ENCODE measurements around the gene DNAJC9. TPM values are rescaled to one million over a fixed set of nuclear protein-coding genes. Genes with fewer than 3 reads are reported as not detected.

The DNAJC9 gene
- total RNA-seq, 2 experiments from 2014 or later = 55.2 to 57.2 TPM

DNA sequence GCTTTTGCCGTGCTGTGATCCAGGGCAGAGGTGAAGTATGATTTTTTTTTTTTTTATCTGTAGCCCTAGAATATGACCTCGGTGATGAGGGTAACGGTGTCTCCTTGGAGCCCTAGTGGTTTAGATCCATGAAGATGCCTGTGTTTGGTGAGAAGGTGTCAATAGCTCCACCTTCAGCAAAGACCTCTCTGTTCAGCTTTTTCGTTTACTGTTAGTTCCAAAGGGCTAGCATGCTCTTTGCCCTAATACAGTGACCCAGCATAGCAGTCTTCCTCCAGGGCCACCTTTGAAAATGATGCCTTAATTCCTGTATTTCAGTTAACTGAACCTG lies 6.1 kb upstream of the DNAJC9 start:
- H3K36me3 Mint-ChIP-seq (ENCODE audit: low read depth) = peaks cover 30% of the 10 kb centered on the region
- intact Hi-C loops (cut with micrococcal nuclease) = loop anchor here (2.0 to 5.0 kb wide), 2 partner anchors 558 to 691 kb away; partner anchors contain the start of gene NDST2
- no peaks in the 10 kb centered on the region for H3K27me3 Mint-ChIP-seq (ENCODE audit: low read depth)
- peak; percentile 13 for DNase-seq
- H3K4me3 Mint-ChIP-seq = peak overlapping the region; percentile 98
- H3K27ac Mint-ChIP-seq = peak overlapping the region; percentile 94
- H3K9me3 Mint-ChIP-seq = no peaks in the 10 kb centered on the region
- CTCF ChIA-PET = interaction anchor here (1.8 kb wide), 2 partner anchors 10 to 161 kb away, joined by 4 to 6 read pairs; partner anchors contain the start of gene ANXA7
- H3K4me1 Mint-ChIP-seq (ENCODE audit: low read depth) = peaks cover 33% of the 10 kb centered on the region

DNA sequence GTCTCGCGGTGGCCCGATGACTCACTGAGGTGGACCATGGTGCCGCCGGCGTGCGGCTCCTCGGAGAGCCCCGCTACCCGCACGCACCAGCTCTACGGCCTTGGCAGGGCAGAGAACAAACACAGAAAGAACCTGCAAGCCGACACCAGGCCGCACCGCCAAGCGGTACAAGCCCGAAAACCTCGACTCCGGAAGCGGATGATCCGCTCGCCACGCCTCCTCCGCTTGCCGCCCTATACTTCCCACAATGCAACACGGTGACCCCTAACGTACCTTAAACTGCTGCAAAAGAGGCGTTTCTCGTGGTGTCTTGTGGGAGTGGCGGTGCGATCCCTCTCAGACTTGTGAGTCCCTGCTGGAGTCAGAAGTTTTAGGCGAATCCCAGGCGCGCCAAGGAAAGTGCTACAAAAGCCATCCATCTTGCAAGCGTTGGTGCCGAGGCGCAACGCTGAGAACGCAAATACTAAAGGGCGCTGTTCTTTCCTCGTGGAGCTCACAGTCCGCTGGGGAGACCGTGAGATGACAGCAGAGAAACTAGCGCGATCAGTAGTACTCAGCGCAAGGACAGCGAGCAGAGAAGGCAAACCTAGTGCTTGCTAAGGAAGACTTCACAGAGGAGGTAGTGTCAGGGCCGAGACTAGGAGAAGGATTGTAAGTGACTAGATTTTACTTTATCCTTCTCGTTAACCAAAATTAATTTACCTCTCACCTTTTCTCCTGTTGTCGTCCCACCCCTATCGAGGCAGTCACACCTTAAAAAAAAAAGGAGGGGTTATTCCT lies 5.6 kb upstream of the DNAJC9 start, which contains the start of gene MRPS16:
TSS of gene MRPS16 (minus strand) at position 200 of the 780 bp plus-strand sequence. CDS start at position 38, 162 bp downstream.
- Mint-ChIP-seq H3K4me1 (ENCODE audit: low read depth) (peaks cover 38% of the 10 kb centered on the region), H3K27me3 (ENCODE audit: low read depth) (no peaks in the 10 kb centered on the region), H3K9me3 (no peaks in the 10 kb centered on the region), H3K27ac (peak within 1 kb of the TSS; percentile 94), H3K36me3 (ENCODE audit: low read depth) (peaks cover 35% of the 10 kb centered on the region), H3K4me3 (peak within 1 kb of the TSS; percentile 98)
- peak; percentile 97 for DNase-seq
- intact Hi-C loops (cut with micrococcal nuclease) = loop anchor here (1.0 to 5.0 kb wide), 7 partner anchors 106 to 690 kb away; partner anchors contain the start of genes CFAP70, NDST2, PPP3CB and SEC24C
- CTCF ChIA-PET = interaction anchor here (0.6 to 1.8 kb wide), 5 partner anchors 11 to 1037 kb away, joined by 3 to 6 read pairs (median 3); partner anchors contain the start of genes ANAPC16 and ANXA7

DNA sequence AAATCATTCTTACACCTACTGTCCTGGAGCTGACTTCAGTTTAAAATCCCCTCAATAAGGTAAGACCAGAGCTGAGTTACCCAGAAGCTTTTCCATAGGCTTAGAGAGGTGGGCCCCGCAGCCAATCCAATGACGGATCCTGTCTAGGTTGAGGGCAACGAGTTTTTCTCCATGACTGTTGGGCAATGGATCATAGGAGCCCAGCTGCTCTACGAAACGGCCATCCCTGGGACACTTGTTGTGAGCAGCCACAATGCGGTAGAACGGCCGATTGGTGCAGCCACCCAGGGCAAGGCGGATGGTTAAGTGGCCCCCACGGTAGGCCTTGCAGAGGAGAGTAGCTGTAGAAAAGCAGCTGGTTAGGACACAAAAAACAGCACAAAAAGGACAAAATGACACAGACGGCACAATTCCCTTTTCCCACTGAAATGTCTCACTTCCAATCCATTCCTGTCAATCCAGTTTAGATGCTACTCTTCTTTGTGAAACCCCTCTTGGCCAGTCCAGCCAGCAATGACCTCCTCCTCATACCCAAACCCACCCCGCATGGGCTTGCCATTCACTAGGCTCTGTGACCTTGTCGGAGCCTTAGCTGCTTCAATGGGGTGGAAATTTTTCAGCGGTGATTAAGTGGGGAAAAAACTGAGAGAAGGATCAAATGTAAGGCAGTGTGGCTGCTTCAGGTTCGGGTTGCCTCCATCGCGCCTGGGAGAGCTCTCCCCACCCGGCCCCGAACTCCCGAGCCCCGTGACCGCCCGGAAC lies 4.8 kb upstream of the DNAJC9 start:
- H3K36me3 Mint-ChIP-seq (ENCODE audit: low read depth) = peaks cover 38% of the 10 kb centered on the region

DNA sequence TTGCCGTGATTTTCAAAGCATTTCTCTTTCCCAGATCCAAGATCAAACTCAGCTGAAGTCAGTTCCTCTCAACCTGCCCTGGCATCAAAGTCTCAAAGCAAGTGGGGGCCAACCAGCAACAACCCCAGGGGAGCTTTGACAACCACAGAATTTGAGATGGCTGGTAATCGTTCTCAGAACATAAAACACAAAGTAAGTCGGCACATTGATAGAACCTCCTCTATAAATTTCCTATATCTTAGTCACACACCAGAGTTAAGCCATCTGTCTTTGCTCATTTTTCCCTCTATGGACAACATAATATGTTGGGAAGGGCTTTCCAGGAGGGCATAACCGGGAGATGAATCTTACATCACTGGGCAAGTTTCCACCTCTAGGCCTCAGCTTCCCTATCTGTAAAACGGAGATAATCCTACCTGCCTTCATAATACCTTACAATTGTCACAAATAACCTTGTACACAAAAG lies 1.2 kb upstream of the DNAJC9 start:
- Mint-ChIP-seq H3K36me3 (ENCODE audit: low read depth) (peaks cover 72% of the 10 kb centered on the region), H3K4me1 (ENCODE audit: low read depth) (peaks cover 61% of the 10 kb centered on the region), H3K4me3 (peak overlapping the region; percentile 100), H3K27ac (peak overlapping the region; percentile 97), H3K27me3 (ENCODE audit: low read depth) (no peaks in the 10 kb centered on the region), H3K9me3 (no peaks in the 10 kb centered on the region)
- intact Hi-C loops (cut with micrococcal nuclease) = loop anchor here (5.0 kb wide), 2 partner anchors 629 to 1031 kb away; partner anchors contain the start of genes ANAPC16 and ASCC1
- CTCF ChIA-PET = no interaction called here
- DNase-seq = no peak

More for the DNA sequence above, 4.8 kb upstream of the DNAJC9 start:
- Mint-ChIP-seq H3K9me3 (no peaks in the 10 kb centered on the region), H3K4me3 (peak overlapping the region; percentile 98), H3K4me1 (ENCODE audit: low read depth) (peaks cover 42% of the 10 kb centered on the region), H3K27ac (peak overlapping the region; percentile 94), H3K27me3 (ENCODE audit: low read depth) (no peaks in the 10 kb centered on the region)
- DNase-seq = peak; percentile 17
- CTCF ChIA-PET = interaction anchor here (0.6 to 0.8 kb wide), 4 partner anchors 12 to 1036 kb away, joined by 3 read pairs; partner anchors contain the start of gene ANAPC16
- intact Hi-C loops (cut with micrococcal nuclease) = loop anchor here (1.0 to 5.0 kb wide), 7 partner anchors 106 to 690 kb away; partner anchors contain the start of genes CFAP70, NDST2, PPP3CB and SEC24C

DNA sequence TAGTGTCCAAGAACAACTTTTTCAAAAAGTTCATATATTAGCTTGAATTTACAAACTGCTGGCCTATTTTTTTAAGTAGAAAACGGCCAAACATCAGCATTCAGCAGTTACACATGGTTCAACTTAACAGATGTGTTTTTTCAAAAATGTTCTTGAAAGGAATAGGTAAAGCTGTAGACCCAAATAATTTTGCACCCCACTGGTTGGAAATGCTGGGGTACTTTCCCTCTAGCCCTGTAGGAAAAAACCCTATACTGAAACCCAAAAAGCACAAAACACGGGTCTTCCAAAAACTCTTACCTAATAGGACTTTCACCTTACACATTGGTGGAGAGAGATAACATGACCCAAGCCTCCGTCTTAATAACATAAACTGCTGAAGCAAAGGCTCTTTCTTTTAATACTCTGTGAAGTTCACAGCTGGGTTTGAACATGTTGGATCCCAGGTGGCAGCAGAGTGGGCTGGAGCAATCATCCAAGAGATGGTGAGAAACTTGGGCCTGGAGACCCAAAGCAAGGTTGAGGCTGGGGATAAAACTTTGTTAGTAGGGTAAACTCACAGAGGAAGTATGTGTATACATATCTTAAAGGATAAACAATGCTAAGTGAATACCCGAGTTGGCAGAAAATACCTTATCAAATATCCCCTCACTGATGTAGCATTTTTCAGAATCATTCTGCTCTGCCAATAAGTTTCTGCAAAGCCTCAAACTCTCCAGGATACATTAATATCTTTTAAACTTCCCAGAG lies 629 bp upstream of the DNAJC9 start:
- peaks cover 66% of the 10 kb centered on the region for H3K4me1 Mint-ChIP-seq (ENCODE audit: low read depth)
- no peak for DNase-seq
- no peaks in the 10 kb centered on the region for H3K27me3 Mint-ChIP-seq (ENCODE audit: low read depth)
- intact Hi-C loops (cut with micrococcal nuclease) = loop anchor here (1.0 to 5.0 kb wide), 10 partner anchors 79 to 1030 kb away; partner anchors contain the start of genes ANAPC16, ANXA7, ASCC1 and CHCHD1
- H3K9me3 Mint-ChIP-seq = no peaks in the 10 kb centered on the region
- H3K36me3 Mint-ChIP-seq (ENCODE audit: low read depth) = peaks cover 78% of the 10 kb centered on the region
- peak overlapping the region; percentile 100 for H3K4me3 Mint-ChIP-seq
- CTCF ChIA-PET = interaction anchor here (0.6 to 0.7 kb wide), 2 partner anchors 15 to 966 kb away, joined by 3 read pairs; no protein-coding TSS in a partner anchor
- H3K27ac Mint-ChIP-seq = peak overlapping the region; percentile 97

DNA sequence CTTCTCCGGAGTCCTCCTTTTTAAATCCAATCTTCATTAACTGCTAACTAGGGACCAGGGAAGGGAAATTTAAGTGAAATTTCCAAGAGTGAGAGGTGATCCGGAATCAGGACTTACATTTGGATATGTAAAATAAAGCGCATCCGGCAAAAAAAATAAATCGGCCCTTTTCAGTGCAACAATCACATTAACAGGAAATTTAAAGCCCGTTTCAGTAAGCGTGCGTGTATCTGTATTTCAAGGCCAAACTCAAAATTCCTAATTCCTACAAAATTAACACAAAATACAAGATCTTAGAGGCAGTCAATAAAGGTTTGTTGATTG lies 771 bp downstream of the DNAJC9 start:
- peaks cover 67% of the 10 kb centered on the region for H3K4me1 Mint-ChIP-seq (ENCODE audit: low read depth)
- CTCF ChIA-PET = no interaction called here
- no peak for DNase-seq
- peaks cover 71% of the 10 kb centered on the region for H3K36me3 Mint-ChIP-seq (ENCODE audit: low read depth)
- no peaks in the 10 kb centered on the region for H3K9me3 Mint-ChIP-seq
- intact Hi-C loops (cut with micrococcal nuclease) = loop anchor here (1.0 to 5.0 kb wide), 5 partner anchors 8 to 1029 kb away; partner anchors contain the start of genes ANAPC16, ASCC1, CHCHD1 and MCU
- peak overlapping the region; percentile 97 for H3K27ac Mint-ChIP-seq
- no peaks in the 10 kb centered on the region for H3K27me3 Mint-ChIP-seq (ENCODE audit: low read depth)
- H3K4me3 Mint-ChIP-seq = peak overlapping the region; percentile 100

DNA sequence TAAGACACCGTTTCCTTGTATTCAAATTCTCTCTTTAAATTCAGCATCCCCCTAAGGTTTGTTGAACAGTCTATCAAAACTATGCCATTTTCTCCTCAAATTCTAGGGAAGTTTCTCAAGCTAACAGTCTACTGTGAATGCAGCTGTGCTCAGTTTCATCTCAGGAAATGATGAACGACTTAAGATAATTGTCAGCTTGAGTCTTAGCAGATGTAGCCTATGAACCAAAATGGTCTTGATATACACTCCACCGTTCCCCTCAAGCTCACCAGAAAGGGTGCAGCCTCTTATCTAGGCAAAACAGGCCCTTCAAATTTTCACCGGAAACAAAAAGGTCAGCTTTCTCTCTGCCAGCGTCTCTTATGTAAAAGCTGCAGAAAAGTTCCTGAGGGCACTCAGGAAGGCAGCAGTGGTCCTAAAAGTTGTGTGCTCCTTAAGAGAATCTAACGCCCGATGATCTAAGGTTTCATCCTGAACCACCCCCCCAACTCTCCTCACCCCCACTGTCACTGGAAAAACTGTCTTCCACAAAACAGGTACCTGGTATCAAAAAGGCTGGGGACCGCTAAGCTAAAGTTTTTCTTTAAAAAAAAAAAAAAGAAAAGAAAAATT lies 2.1 kb downstream of the DNAJC9 start:
- Mint-ChIP-seq H3K9me3 (no peaks in the 10 kb centered on the region), H3K36me3 (ENCODE audit: low read depth) (peaks cover 69% of the 10 kb centered on the region), H3K27me3 (ENCODE audit: low read depth) (no peaks in the 10 kb centered on the region), H3K4me1 (ENCODE audit: low read depth) (peaks cover 58% of the 10 kb centered on the region), H3K27ac (peak overlapping the region; percentile 75), H3K4me3 (peak overlapping the region; percentile 100)
- intact Hi-C loops (cut with micrococcal nuclease) = loop anchor here (5.0 kb wide), 2 partner anchors 632 to 1028 kb away; partner anchors contain the start of genes ANAPC16 and ASCC1
- no peak for DNase-seq
- CTCF ChIA-PET = interaction anchor here (0.6 to 0.7 kb wide), 3 partner anchors 14 to 1100 kb away, joined by 3 to 4 read pairs (median 3); no protein-coding TSS in a partner anchor

DNA sequence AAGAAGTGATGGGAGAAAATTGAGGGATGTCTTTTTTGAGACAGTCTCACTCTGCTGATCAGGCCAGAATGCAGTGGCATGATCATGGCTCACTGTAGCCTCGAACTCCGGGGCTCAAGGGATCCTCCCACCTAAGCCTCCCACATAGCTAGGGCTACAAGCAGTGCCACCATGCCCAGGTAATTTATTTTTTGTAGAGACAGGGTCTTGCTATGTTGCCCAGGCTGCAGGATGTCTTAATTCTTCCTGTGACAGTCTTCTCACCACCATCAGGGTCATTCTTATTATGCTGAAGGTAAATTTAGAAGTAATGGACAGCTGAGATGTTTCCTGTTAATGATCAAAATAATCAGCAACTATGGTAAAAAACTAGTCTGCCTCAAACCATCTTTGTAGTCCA lies 7.1 kb downstream of the DNAJC9 start:
- intact Hi-C loops (cut with micrococcal nuclease) = no loop called here
- Mint-ChIP-seq H3K9me3 (no peaks in the 10 kb centered on the region), H3K36me3 (ENCODE audit: low read depth) (peaks cover 42% of the 10 kb centered on the region), H3K4me3 (no peak overlapping the region), H3K27ac (no peak overlapping the region), H3K27me3 (ENCODE audit: low read depth) (no peaks in the 10 kb centered on the region), H3K4me1 (ENCODE audit: low read depth) (peaks cover 23% of the 10 kb centered on the region)
- DNase-seq = no peak
- CTCF ChIA-PET = interaction anchor here (0.9 kb wide), 1 partner anchor 80 kb away, joined by 4 read pairs; no protein-coding TSS in a partner anchor

DNA sequence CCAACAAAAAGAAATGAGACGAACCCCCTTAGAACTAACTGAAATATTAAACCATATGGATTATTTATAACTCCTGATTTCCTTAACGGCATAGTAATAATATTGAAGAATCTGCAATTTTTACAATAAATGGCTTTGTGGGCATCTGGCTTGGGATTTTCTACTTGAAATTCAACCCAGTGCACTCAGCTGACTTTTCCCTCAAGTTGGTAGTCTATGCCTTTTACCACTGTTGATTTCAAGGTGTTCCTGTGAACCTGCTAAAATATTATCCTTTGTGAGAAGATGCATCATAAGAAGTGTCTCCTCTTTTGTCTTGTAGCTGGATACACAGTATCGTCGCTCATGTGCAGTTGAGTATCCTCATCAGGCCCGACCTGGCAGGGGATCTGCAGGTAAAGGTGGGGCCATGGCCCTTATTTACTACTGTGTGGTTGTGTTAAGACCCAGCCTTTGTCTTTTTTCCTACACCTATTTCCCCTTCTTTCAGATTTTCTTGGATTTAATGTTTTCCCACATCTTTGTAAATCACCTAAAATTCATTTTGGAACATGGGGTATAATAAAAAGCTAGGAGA lies 8.0 kb downstream of the DNAJC9 start:
- DNase-seq = no peak
- CTCF ChIA-PET = interaction anchor here (0.9 kb wide), 1 partner anchor 79 kb away, joined by 4 read pairs; no protein-coding TSS in a partner anchor
- intact Hi-C loops (cut with micrococcal nuclease) = no loop called here
- H3K9me3 Mint-ChIP-seq = no peaks in the 10 kb centered on the region
- no peak overlapping the region for H3K27ac Mint-ChIP-seq
- no peak overlapping the region for H3K4me3 Mint-ChIP-seq
- H3K27me3 Mint-ChIP-seq (ENCODE audit: low read depth) = no peaks in the 10 kb centered on the region
- H3K4me1 Mint-ChIP-seq (ENCODE audit: low read depth) = peaks cover 15% of the 10 kb centered on the region
- peaks cover 39% of the 10 kb centered on the region for H3K36me3 Mint-ChIP-seq (ENCODE audit: low read depth)

DNA sequence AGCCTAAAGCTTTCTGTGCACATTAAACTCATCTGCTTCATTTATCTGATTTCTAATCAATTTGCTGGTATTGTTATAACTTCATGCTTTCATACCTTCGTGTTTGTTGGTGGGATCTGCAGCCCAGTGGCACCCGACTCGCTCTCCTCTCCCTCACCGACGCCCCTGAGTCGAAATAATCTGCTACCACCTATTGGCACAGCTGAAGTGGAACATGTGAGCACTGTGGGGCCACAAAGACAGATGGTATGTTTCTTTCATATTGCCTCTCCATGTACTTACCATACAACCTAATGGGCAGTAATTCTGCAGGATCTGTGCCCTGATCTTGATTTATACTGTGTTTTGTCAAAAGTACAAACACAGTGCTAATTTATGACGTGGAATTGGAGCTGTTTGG lies 12.4 kb downstream of the DNAJC9 start:
- Mint-ChIP-seq H3K27me3 (ENCODE audit: low read depth) (no peaks in the 10 kb centered on the region), H3K36me3 (ENCODE audit: low read depth) (peaks cover 22% of the 10 kb centered on the region), H3K9me3 (no peaks in the 10 kb centered on the region), H3K4me3 (no peak overlapping the region), H3K27ac (no peak overlapping the region), H3K4me1 (ENCODE audit: low read depth) (no peaks in the 10 kb centered on the region)
- DNase-seq = no peak
- CTCF ChIA-PET = no interaction called here
- intact Hi-C loops (cut with micrococcal nuclease) = no loop called here

DNA sequence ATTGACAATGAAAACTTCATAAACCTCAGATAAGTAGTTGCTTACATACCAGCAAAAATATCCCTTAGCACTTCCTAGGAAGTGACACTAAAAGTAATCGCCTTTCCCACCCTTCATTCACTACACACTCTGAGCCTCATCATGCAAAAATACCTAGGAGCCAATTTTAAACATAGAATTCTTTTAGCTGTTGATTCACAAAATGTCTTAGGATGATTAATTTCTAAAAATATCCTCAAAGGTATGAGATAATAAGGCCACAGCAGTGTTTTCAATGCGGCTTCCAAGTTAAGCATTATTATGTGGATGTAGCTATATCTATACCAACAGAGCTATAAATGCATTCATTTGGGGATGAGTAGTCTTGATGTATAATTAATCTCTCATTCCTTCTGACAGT lies 13.2 kb downstream of the DNAJC9 start:
- Mint-ChIP-seq H3K4me3 (no peak overlapping the region), H3K27ac (no peak overlapping the region), H3K9me3 (no peaks in the 10 kb centered on the region), H3K27me3 (ENCODE audit: low read depth) (no peaks in the 10 kb centered on the region), H3K36me3 (ENCODE audit: low read depth) (peaks cover 19% of the 10 kb centered on the region), H3K4me1 (ENCODE audit: low read depth) (no peaks in the 10 kb centered on the region)
- no peak for DNase-seq
- intact Hi-C loops (cut with micrococcal nuclease) = no loop called here
- CTCF ChIA-PET = no interaction called here
